Naive B cell (primary cell): Measurements from ENCODE around the gene HSD17B7. TPM values are rescaled to one million over a fixed set of nuclear protein-coding genes. Genes with fewer than 3 reads are reported as not detected.
"Not testable (repeated sequence)": the region's sequence is repeated elsewhere in the genome, so short reads cannot be mapped to it uniquely, and the experiment has no call there.

ENCODE experiments used
- ATAC-seq, 2 donors: fragments of 150-1000 bp; cut with Tn5 transposase; 2 replicates each; pipeline ENCODE4 v1.10.0; 2021; ENCODE audit warnings: low read depth in 2 of 2, mild to moderate bottlenecking in 2 of 2, moderate library complexity in 2 of 2
- DNase-seq: peaks from one replicate; pipeline ENCODE4 v3.0.0; 2022
- H3K27ac Mint-ChIP-seq, 6 donors: one replicate each; pipeline ENCODE4 v1.8.0; 2020 to 2022; ENCODE audit warnings: mild to moderate bottlenecking in 6 of 6, mixed read lengths in 6 of 6, moderate library complexity in 5 of 6, inconsistent platforms in 2 of 6
- H3K27me3 Mint-ChIP-seq, 3 donors: one replicate each; pipeline ENCODE4 v1.8.0; 2021 to 2022; ENCODE audit warnings: mixed read lengths in 3 of 3, mild to moderate bottlenecking in 1 of 3
- H3K36me3 Mint-ChIP-seq, 2 donors: one replicate each; pipeline ENCODE4 v1.8.0; 2020 to 2022; ENCODE audit warnings: mixed read lengths in 2 of 2, inconsistent platforms in 1 of 2, mild to moderate bottlenecking in 1 of 2
- H3K4me1 Mint-ChIP-seq, 3 donors: one replicate each; pipeline ENCODE4 v1.8.0; 2020 to 2022; ENCODE audit warnings: mixed read lengths in 3 of 3, inconsistent platforms in 1 of 3, mild to moderate bottlenecking in 1 of 3, moderate library complexity in 1 of 3
- H3K4me3 Mint-ChIP-seq, 8 donors: one replicate each; pipeline ENCODE4 v1.8.0; 2020 to 2022; ENCODE audit warnings: mild to moderate bottlenecking in 8 of 8, mixed read lengths in 8 of 8, moderate library complexity in 8 of 8, inconsistent platforms in 2 of 8
- H3K9me3 Mint-ChIP-seq, 7 donors: one replicate each; pipeline ENCODE4 v1.8.0; 2020 to 2022; ENCODE audit warnings: mixed read lengths in 7 of 7, mild to moderate bottlenecking in 5 of 7, inconsistent platforms in 2 of 7, moderate library complexity in 1 of 7
- polyA plus RNA-seq, 6 donors: library from polyadenylated mRNA; unstranded; fragments of 300-500 nt; fragmentation: Illumina TruSeq; gene quantifications; one replicate each; pipeline ENCODE4 v1.2.3, GENCODE V29; 2021; ENCODE audit warnings: low read depth in 6 of 6

Gene HSD17B7
- polyA plus RNA-seq: 10 to 100 TPM in 5 of 6 donors, 1 to 10 TPM in 1; 7.7 to 30.5 (median 20.8) TPM

- peak within 1 kb of the TSS; percentile 83 to 99 (median 96) for H3K4me3 Mint-ChIP-seq
- peak within 1 kb of the TSS; percentile 92 to 99 (median 98) for H3K27ac Mint-ChIP-seq
- H3K27me3 Mint-ChIP-seq, H3K4me1 Mint-ChIP-seq, H3K36me3 Mint-ChIP-seq, H3K9me3 Mint-ChIP-seq: not testable (repeated sequence)
- ATAC-seq (peak; percentile 95 to 96), DNase-seq (peak; percentile 77)
Measured at GRCh38 chr1:162790303-162790984, at the start of gene HSD17B7. HSD17B7 (plus strand) TSS chr1:162790702; CDS start chr1:162790801, 99 bp downstream.

GRCh38 chr1:162740755-162741154 lies 49.7 kb upstream of the HSD17B7 start:
- H3K4me3 Mint-ChIP-seq: no peak overlapping the region
- H3K4me1 Mint-ChIP-seq: no peaks in the 10 kb centered on the region
- peaks cover 0 to 6% (median 6%) of the 10 kb centered on the region in 3 donors for H3K27me3 Mint-ChIP-seq
- H3K36me3 Mint-ChIP-seq: no peaks in the 10 kb centered on the region
- ATAC-seq (no peak), DNase-seq (no peak)
- H3K27ac Mint-ChIP-seq: no peak overlapping the region
- peaks cover 0 to 4% (median 0%) of the 10 kb centered on the region in 7 donors for H3K9me3 Mint-ChIP-seq

- Mint-ChIP-seq H3K9me3 (peaks cover 0 to 4% (median 0%) of the 10 kb centered on the region in 7 donors), H3K27ac (no peak overlapping the region), H3K4me1 (no peaks in the 10 kb centered on the region)
Measured at GRCh38 chr1:162741574-162741973, 48.9 kb upstream of the HSD17B7 start.

GRCh38 chr1:162746264-162746942 lies 44.1 kb upstream of the HSD17B7 start:
- Mint-ChIP-seq H3K27me3 (peaks cover 6 to 19% (median 9%) of the 10 kb centered on the region in 3 donors), H3K4me3 (peak overlapping the region in 1 of 8 donors; percentile 63), H3K9me3 (peaks cover 0 to 14% (median 5%) of the 10 kb centered on the region in 7 donors)
- not testable (repeated sequence) for ATAC-seq, H3K36me3 Mint-ChIP-seq, H3K27ac Mint-ChIP-seq, DNase-seq, H3K4me1 Mint-ChIP-seq

More at GRCh38 chr1:162741574-162741973, 48.9 kb upstream of the HSD17B7 start:
- DNase-seq (no peak), ATAC-seq (no peak)
- Mint-ChIP-seq H3K4me3 (no peak overlapping the region), H3K27me3 (peaks cover 0 to 7% (median 2%) of the 10 kb centered on the region in 3 donors), H3K36me3 (no peaks in the 10 kb centered on the region)

GRCh38 chr1:162753001-162753658 lies 37.4 kb upstream of the HSD17B7 start:
- no peak for ATAC-seq
- peaks cover 0 to 8% (median 4%) of the 10 kb centered on the region in 7 donors for H3K9me3 Mint-ChIP-seq
- H3K4me1 Mint-ChIP-seq: no peaks in the 10 kb centered on the region
- no peaks in the 10 kb centered on the region for H3K36me3 Mint-ChIP-seq
- no peak overlapping the region for H3K27ac Mint-ChIP-seq
- H3K27me3 Mint-ChIP-seq: peaks cover 6 to 8% (median 8%) of the 10 kb centered on the region in 3 donors
- no peak overlapping the region for H3K4me3 Mint-ChIP-seq
- DNase-seq: no peak

GRCh38 chr1:162753998-162754585 lies 36.4 kb upstream of the HSD17B7 start:
- H3K27me3 Mint-ChIP-seq: peaks cover 6 to 8% (median 8%) of the 10 kb centered on the region in 3 donors

GRCh38 chr1:162755306-162755705 lies 35.2 kb upstream of the HSD17B7 start:
- H3K4me3 Mint-ChIP-seq: no peak overlapping the region
- H3K9me3 Mint-ChIP-seq: peaks cover 0 to 4% (median 2%) of the 10 kb centered on the region in 7 donors
- H3K36me3 Mint-ChIP-seq: no peaks in the 10 kb centered on the region
- DNase-seq (no peak), ATAC-seq (no peak)
- peaks cover 0 to 8% (median 0%) of the 10 kb centered on the region in 3 donors for H3K27me3 Mint-ChIP-seq
- H3K4me1 Mint-ChIP-seq: no peaks in the 10 kb centered on the region
- no peak overlapping the region for H3K27ac Mint-ChIP-seq

More at GRCh38 chr1:162753998-162754585, 36.4 kb upstream of the HSD17B7 start:
- Mint-ChIP-seq H3K4me1 (no peaks in the 10 kb centered on the region), H3K36me3 (no peaks in the 10 kb centered on the region), H3K4me3 (no peak overlapping the region), H3K27ac (no peak overlapping the region), H3K9me3 (peaks cover 0 to 8% (median 3%) of the 10 kb centered on the region in 7 donors)
- no peak for DNase-seq
- no peak for ATAC-seq

- Mint-ChIP-seq H3K27ac (no peak overlapping the region), H3K36me3 (no peaks in the 10 kb centered on the region), H3K27me3 (peaks cover 0 to 8% (median 4%) of the 10 kb centered on the region in 3 donors), H3K4me3 (no peak overlapping the region), H3K9me3 (peaks cover 0 to 4% (median 0%) of the 10 kb centered on the region in 7 donors), H3K4me1 (no peaks in the 10 kb centered on the region)
- DNase-seq (no peak), ATAC-seq (no peak)
Measured at GRCh38 chr1:162756523-162756922, 34.0 kb upstream of the HSD17B7 start.

- Mint-ChIP-seq H3K4me3 (no peak overlapping the region), H3K36me3 (no peaks in the 10 kb centered on the region), H3K27me3 (peaks cover 0 to 8% (median 4%) of the 10 kb centered on the region in 3 donors), H3K9me3 (no peaks in the 10 kb centered on the region), H3K4me1 (no peaks in the 10 kb centered on the region), H3K27ac (no peak overlapping the region)
- no peak for DNase-seq
- no peak for ATAC-seq
Measured at GRCh38 chr1:162757476-162757875, 33.0 kb upstream of the HSD17B7 start.

GRCh38 chr1:162765788-162766187 lies 24.7 kb upstream of the HSD17B7 start:
- no peaks in the 10 kb centered on the region for H3K4me1 Mint-ChIP-seq
- peaks cover 25 to 54% (median 27%) of the 10 kb centered on the region in 3 donors for H3K27me3 Mint-ChIP-seq
- ATAC-seq (no peak), DNase-seq (no peak)
- no peak overlapping the region for H3K27ac Mint-ChIP-seq
- H3K9me3 Mint-ChIP-seq: no peaks in the 10 kb centered on the region
- H3K36me3 Mint-ChIP-seq: no peaks in the 10 kb centered on the region
- no peak overlapping the region for H3K4me3 Mint-ChIP-seq

- Mint-ChIP-seq H3K4me3 (no peak overlapping the region), H3K9me3 (no peaks in the 10 kb centered on the region), H3K36me3 (no peaks in the 10 kb centered on the region), H3K4me1 (no peaks in the 10 kb centered on the region), H3K27ac (no peak overlapping the region), H3K27me3 (peaks cover 44 to 50% (median 48%) of the 10 kb centered on the region in 3 donors)
- ATAC-seq (no peak), DNase-seq (no peak)
Measured at GRCh38 chr1:162772571-162773154, 17.8 kb upstream of the HSD17B7 start.

- Mint-ChIP-seq H3K4me1 (no peaks in the 10 kb centered on the region), H3K4me3 (no peak overlapping the region), H3K9me3 (no peaks in the 10 kb centered on the region), H3K27me3 (peaks cover 44 to 51% (median 46%) of the 10 kb centered on the region in 3 donors), H3K27ac (no peak overlapping the region), H3K36me3 (no peaks in the 10 kb centered on the region)
- no peak for ATAC-seq
- no peak for DNase-seq
Measured at GRCh38 chr1:162774007-162774406, 16.5 kb upstream of the HSD17B7 start.

- Mint-ChIP-seq H3K4me1 (no peaks in the 10 kb centered on the region), H3K9me3 (peaks cover 0 to 2% (median 0%) of the 10 kb centered on the region in 7 donors), H3K36me3 (no peaks in the 10 kb centered on the region), H3K27me3 (peaks cover 46 to 67% (median 59%) of the 10 kb centered on the region in 3 donors), H3K27ac (no peak overlapping the region), H3K4me3 (no peak overlapping the region)
- no peak for DNase-seq
- no peak for ATAC-seq
Measured at GRCh38 chr1:162779043-162779442, 11.5 kb upstream of the HSD17B7 start.
